Glutamatergic neuron (in vitro differentiated cells): ENCODE data around the gene CRTC3. TPM values are rescaled to one million over a fixed set of nuclear protein-coding genes. Genes with fewer than 3 reads are reported as not detected.

Experiments used
- DNase-seq: peaks from one replicate; pipeline ENCODE4 v3.0.0; 2022
- H3K27ac Mint-ChIP-seq: one replicate; pipeline ENCODE4 v1.8.0; 2020; ENCODE audit warnings: mild to moderate bottlenecking, mixed read lengths, inconsistent platforms; ENCODE audit not compliant: unreplicated experiment
- H3K27me3 Mint-ChIP-seq: one replicate; pipeline ENCODE4 v1.8.0; 2020; ENCODE audit warnings: mild to moderate bottlenecking, moderate library complexity, mixed read lengths, inconsistent platforms; ENCODE audit not compliant: unreplicated experiment
- H3K36me3 Mint-ChIP-seq: one replicate; pipeline ENCODE4 v1.8.0; 2020; ENCODE audit warnings: mild to moderate bottlenecking, mixed read lengths, inconsistent platforms; ENCODE audit not compliant: unreplicated experiment
- H3K4me1 Mint-ChIP-seq: one replicate; pipeline ENCODE4 v1.8.0; 2020; ENCODE audit warnings: mild to moderate bottlenecking, low read depth, mixed read lengths, inconsistent platforms; ENCODE audit not compliant: unreplicated experiment
- H3K4me3 Mint-ChIP-seq: one replicate; pipeline ENCODE4 v1.8.0; 2020; ENCODE audit warnings: mild to moderate bottlenecking, mixed read lengths, inconsistent platforms; ENCODE audit not compliant: unreplicated experiment
- H3K9me3 Mint-ChIP-seq: one replicate; pipeline ENCODE4 v1.8.0; 2020; ENCODE audit warnings: mild to moderate bottlenecking, moderate library complexity, mixed read lengths, inconsistent platforms; ENCODE audit not compliant: unreplicated experiment
- total RNA-seq: library from RNA; stranded (reverse); fragmentation: NEBNext Ultra II Directional; extraction: Animal tissue kit (Norgen Biotek cat#: 25700); gene quantifications from one replicate; pipeline ENCODE4 v1.2.1, GENCODE V29; 2021; ENCODE audit not compliant: unreplicated experiment
- TF ChIP-seq, protein P1 (sequence below): fragments of 200-600 bp; sonication (generic); IDR thresholded peaks from one replicate; pipeline ENCODE4 v1.5.0; 2021; ENCODE audit not compliant: partially characterized antibody, unreplicated experiment

The CRTC3 gene
- total RNA-seq, 1 donor from 2014 or later, result 50.1 TPM

- DNase-seq, result no peak
- Mint-ChIP-seq H3K27ac (peak overlapping the region; percentile 1), H3K36me3 (no peaks in the 10 kb centered on the region), H3K4me1 (peaks cover 8% of the 10 kb centered on the region), H3K4me3 (no peak overlapping the region), H3K9me3 (no peaks in the 10 kb centered on the region), H3K27me3 (no peaks in the 10 kb centered on the region)
- TF ChIP-seq, protein P1, sequence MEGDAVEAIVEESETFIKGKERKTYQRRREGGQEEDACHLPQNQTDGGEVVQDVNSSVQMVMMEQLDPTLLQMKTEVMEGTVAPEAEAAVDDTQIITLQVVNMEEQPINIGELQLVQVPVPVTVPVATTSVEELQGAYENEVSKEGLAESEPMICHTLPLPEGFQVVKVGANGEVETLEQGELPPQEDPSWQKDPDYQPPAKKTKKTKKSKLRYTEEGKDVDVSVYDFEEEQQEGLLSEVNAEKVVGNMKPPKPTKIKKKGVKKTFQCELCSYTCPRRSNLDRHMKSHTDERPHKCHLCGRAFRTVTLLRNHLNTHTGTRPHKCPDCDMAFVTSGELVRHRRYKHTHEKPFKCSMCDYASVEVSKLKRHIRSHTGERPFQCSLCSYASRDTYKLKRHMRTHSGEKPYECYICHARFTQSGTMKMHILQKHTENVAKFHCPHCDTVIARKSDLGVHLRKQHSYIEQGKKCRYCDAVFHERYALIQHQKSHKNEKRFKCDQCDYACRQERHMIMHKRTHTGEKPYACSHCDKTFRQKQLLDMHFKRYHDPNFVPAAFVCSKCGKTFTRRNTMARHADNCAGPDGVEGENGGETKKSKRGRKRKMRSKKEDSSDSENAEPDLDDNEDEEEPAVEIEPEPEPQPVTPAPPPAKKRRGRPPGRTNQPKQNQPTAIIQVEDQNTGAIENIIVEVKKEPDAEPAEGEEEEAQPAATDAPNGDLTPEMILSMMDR, result no peak
These were observed 58.7 kb downstream of the CRTC3 start for GRCh38 chr15:90588427-90588826.

GRCh38 chr15:90591524-90591923 lies 61.8 kb downstream of the CRTC3 start:
- Mint-ChIP-seq H3K27ac (no peak overlapping the region), H3K36me3 (no peaks in the 10 kb centered on the region), H3K27me3 (peaks cover 2% of the 10 kb centered on the region), H3K9me3 (no peaks in the 10 kb centered on the region), H3K4me1 (peaks cover 8% of the 10 kb centered on the region), H3K4me3 (no peak overlapping the region)
- DNase-seq, result no peak
- TF ChIP-seq, protein P1, result no peak

DNA sequence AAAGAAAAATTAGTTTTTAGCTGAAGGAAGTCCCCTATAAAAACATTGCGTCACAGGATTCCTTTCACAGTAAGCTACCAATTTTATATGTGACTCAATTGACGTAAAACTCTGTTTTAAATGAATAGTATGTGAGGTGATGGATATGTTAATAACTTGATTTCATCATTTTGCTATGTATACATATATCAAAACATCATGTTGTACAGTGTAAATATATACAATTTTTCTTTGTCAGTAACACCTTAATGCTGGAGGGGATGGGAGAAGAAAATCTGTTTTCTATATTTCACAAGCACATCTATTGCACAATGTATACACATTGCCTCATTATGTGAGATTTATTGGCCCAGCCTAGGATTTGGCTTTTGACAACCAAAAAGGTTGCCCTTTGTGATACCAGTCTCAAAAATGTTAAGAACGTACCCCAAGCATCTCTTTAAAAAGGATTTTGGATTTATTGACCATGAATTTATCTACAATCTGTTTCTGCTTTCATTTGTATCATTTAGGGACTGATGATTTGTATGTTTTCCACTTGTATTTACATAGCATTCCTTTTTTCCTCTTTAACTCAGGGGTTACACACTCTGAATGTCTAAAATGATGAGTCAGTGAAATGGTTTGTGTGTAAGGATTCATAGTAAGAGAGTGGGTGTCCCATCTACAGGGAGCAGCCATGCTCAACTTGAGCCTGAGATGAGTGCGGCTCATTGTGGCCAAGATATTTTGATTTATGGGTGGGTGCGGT lies 62.6 kb downstream of the CRTC3 start:
- Mint-ChIP-seq H3K36me3 (no peaks in the 10 kb centered on the region), H3K4me1 (peaks cover 7% of the 10 kb centered on the region), H3K9me3 (no peaks in the 10 kb centered on the region), H3K27ac (no peak overlapping the region), H3K4me3 (no peak overlapping the region), H3K27me3 (peaks cover 2% of the 10 kb centered on the region)
- TF ChIP-seq, protein P1, result no peak
- no peak for DNase-seq

GRCh38 chr15:90593499-90594158 lies 63.9 kb downstream of the CRTC3 start:
- H3K36me3 Mint-ChIP-seq, result no peaks in the 10 kb centered on the region
- no peak for DNase-seq

More at GRCh38 chr15:90593499-90594158, 63.9 kb downstream of the CRTC3 start:
- H3K9me3 Mint-ChIP-seq, result no peaks in the 10 kb centered on the region
- TF ChIP-seq, protein P1, result no peak
- no peak overlapping the region for H3K27ac Mint-ChIP-seq
- no peak overlapping the region for H3K4me3 Mint-ChIP-seq
- H3K27me3 Mint-ChIP-seq, result peaks cover 2% of the 10 kb centered on the region
- peaks cover 5% of the 10 kb centered on the region for H3K4me1 Mint-ChIP-seq
